Activated T-cell treated with anti-CD3 and anti-CD28 coated beads, Interleukin-2, amount 50 U/mL, for 4 hours (primary cell): ENCODE data around the gene SEL1L3. TPM values are rescaled to one million over a fixed set of nuclear protein-coding genes. Genes with fewer than 3 reads are reported as not detected.

Experiments
- ATAC-seq, 2 donors: fragments of 200-7000 bp; cut with Tn5 transposase; one replicate each; pipeline ENCODE4 v1.10.0; 2021
- DNase-seq: peaks from one replicate; pipeline ENCODE4 v3.0.0-alpha.2; 2020
- H3K27me3 Mint-ChIP-seq: one replicate; pipeline ENCODE4 v1.8.0; 2021; ENCODE audit warnings: low read depth, mixed read lengths
- H3K36me3 Mint-ChIP-seq: one replicate; pipeline ENCODE4 v1.8.0; 2022; ENCODE audit warnings: mixed read lengths; ENCODE audit not compliant: insufficient read depth
- H3K4me1 Mint-ChIP-seq: one replicate; pipeline ENCODE4 v1.8.0; 2021; ENCODE audit warnings: low read depth, mixed read lengths
- H3K4me3 Mint-ChIP-seq: one replicate; pipeline ENCODE4 v1.8.0; 2021; ENCODE audit warnings: mild to moderate bottlenecking, moderate library complexity, mixed read lengths
- H3K9me3 Mint-ChIP-seq: one replicate; pipeline ENCODE4 v1.8.0; 2021; ENCODE audit warnings: mixed read lengths
- total RNA-seq, 3 donors: library from RNA; stranded (reverse); gene quantifications; one replicate each; pipeline ENCODE4 v1.2.1, GENCODE V29; 2021

SEL1L3 gene
- total RNA-seq, 3 donors from 2014 or later: 13.7 to 21.9 (median 19.1) TPM

GRCh38 chr4:25810461-25811373, 52.1 kb downstream of the SEL1L3 start:
- H3K4me1 Mint-ChIP-seq: no peaks in the 10 kb centered on the region
- no peak for ATAC-seq
- H3K9me3 Mint-ChIP-seq: no peaks in the 10 kb centered on the region
- no peak overlapping the region for H3K4me3 Mint-ChIP-seq
- peaks cover 56% of the 10 kb centered on the region for H3K36me3 Mint-ChIP-seq
- no peaks in the 10 kb centered on the region for H3K27me3 Mint-ChIP-seq
- DNase-seq: no peak

- no peak overlapping the region for H3K4me3 Mint-ChIP-seq
- no peak for ATAC-seq
- DNase-seq: no peak
- no peaks in the 10 kb centered on the region for H3K4me1 Mint-ChIP-seq
- H3K27me3 Mint-ChIP-seq: no peaks in the 10 kb centered on the region
- peaks cover 53% of the 10 kb centered on the region for H3K36me3 Mint-ChIP-seq
- H3K9me3 Mint-ChIP-seq: no peaks in the 10 kb centered on the region
Observed at GRCh38 chr4:25809996-25810395, 52.8 kb downstream of the SEL1L3 start.

- no peaks in the 10 kb centered on the region for H3K9me3 Mint-ChIP-seq
- no peaks in the 10 kb centered on the region for H3K4me1 Mint-ChIP-seq
- ATAC-seq (no peak), DNase-seq (no peak)
- no peak overlapping the region for H3K4me3 Mint-ChIP-seq
- H3K36me3 Mint-ChIP-seq: peaks cover 51% of the 10 kb centered on the region
- no peaks in the 10 kb centered on the region for H3K27me3 Mint-ChIP-seq
Observed at GRCh38 chr4:25807102-25807728, 55.6 kb downstream of the SEL1L3 start.

GRCh38 chr4:25805255-25805860, 57.4 kb downstream of the SEL1L3 start:
- H3K9me3 Mint-ChIP-seq: no peaks in the 10 kb centered on the region
- no peaks in the 10 kb centered on the region for H3K4me1 Mint-ChIP-seq
- peaks cover 44% of the 10 kb centered on the region for H3K36me3 Mint-ChIP-seq
- DNase-seq (no peak), ATAC-seq (no peak)
- H3K4me3 Mint-ChIP-seq: no peak overlapping the region
- no peaks in the 10 kb centered on the region for H3K27me3 Mint-ChIP-seq

- Mint-ChIP-seq H3K4me1 (no peaks in the 10 kb centered on the region), H3K27me3 (no peaks in the 10 kb centered on the region), H3K9me3 (no peaks in the 10 kb centered on the region), H3K4me3 (no peak overlapping the region), H3K36me3 (peaks cover 51% of the 10 kb centered on the region)
- DNase-seq (no peak), ATAC-seq (no peak)
Observed at GRCh38 chr4:25803720-25804225, 59.0 kb downstream of the SEL1L3 start.

GRCh38 chr4:25801594-25801993, 61.2 kb downstream of the SEL1L3 start:
- Mint-ChIP-seq H3K36me3 (peaks cover 49% of the 10 kb centered on the region), H3K27me3 (no peaks in the 10 kb centered on the region), H3K4me3 (no peak overlapping the region), H3K9me3 (no peaks in the 10 kb centered on the region), H3K4me1 (no peaks in the 10 kb centered on the region)
- ATAC-seq: no peak
- DNase-seq: no peak

GRCh38 chr4:25800245-25800644, 62.5 kb downstream of the SEL1L3 start:
- ATAC-seq (no peak), DNase-seq (no peak)
- Mint-ChIP-seq H3K9me3 (no peaks in the 10 kb centered on the region), H3K27me3 (no peaks in the 10 kb centered on the region), H3K4me3 (no peak overlapping the region), H3K4me1 (no peaks in the 10 kb centered on the region), H3K36me3 (peaks cover 55% of the 10 kb centered on the region)

GRCh38 chr4:25799522-25799921, 63.3 kb downstream of the SEL1L3 start:
- H3K9me3 Mint-ChIP-seq: no peaks in the 10 kb centered on the region
- DNase-seq: no peak
- no peak overlapping the region for H3K4me3 Mint-ChIP-seq
- ATAC-seq: no peak
- no peaks in the 10 kb centered on the region for H3K27me3 Mint-ChIP-seq
- H3K36me3 Mint-ChIP-seq: peaks cover 59% of the 10 kb centered on the region
- peaks cover 2% of the 10 kb centered on the region for H3K4me1 Mint-ChIP-seq

- Mint-ChIP-seq H3K4me3 (no peak overlapping the region), H3K4me1 (peaks cover 5% of the 10 kb centered on the region), H3K9me3 (no peaks in the 10 kb centered on the region), H3K27me3 (no peaks in the 10 kb centered on the region), H3K36me3 (peaks cover 62% of the 10 kb centered on the region)
- no peak for ATAC-seq
- no peak for DNase-seq
Observed at GRCh38 chr4:25797136-25797535, 65.7 kb downstream of the SEL1L3 start.

- no peaks in the 10 kb centered on the region for H3K27me3 Mint-ChIP-seq
- no peak for DNase-seq
- peaks cover 5% of the 10 kb centered on the region for H3K4me1 Mint-ChIP-seq
- no peak for ATAC-seq
- H3K9me3 Mint-ChIP-seq: no peaks in the 10 kb centered on the region
- H3K36me3 Mint-ChIP-seq: peaks cover 62% of the 10 kb centered on the region
- H3K4me3 Mint-ChIP-seq: no peak overlapping the region
Observed at GRCh38 chr4:25795566-25796454, 67.0 kb downstream of the SEL1L3 start.

GRCh38 chr4:25795091-25795490, 67.7 kb downstream of the SEL1L3 start:
- Mint-ChIP-seq H3K27me3 (no peaks in the 10 kb centered on the region), H3K36me3 (peaks cover 61% of the 10 kb centered on the region), H3K4me3 (no peak overlapping the region), H3K4me1 (peaks cover 5% of the 10 kb centered on the region), H3K9me3 (no peaks in the 10 kb centered on the region)
- DNase-seq (no peak), ATAC-seq (no peak)

GRCh38 chr4:25792876-25793275, 69.9 kb downstream of the SEL1L3 start:
- H3K4me3 Mint-ChIP-seq: no peak overlapping the region
- peaks cover 62% of the 10 kb centered on the region for H3K36me3 Mint-ChIP-seq
- ATAC-seq: no peak

GRCh38 chr4:25792200-25792791, 70.5 kb downstream of the SEL1L3 start:
- Mint-ChIP-seq H3K36me3 (peaks cover 61% of the 10 kb centered on the region), H3K27me3 (no peaks in the 10 kb centered on the region), H3K4me3 (no peak overlapping the region), H3K4me1 (peaks cover 5% of the 10 kb centered on the region), H3K9me3 (no peaks in the 10 kb centered on the region)
- ATAC-seq: no peak
- DNase-seq: no peak

More at GRCh38 chr4:25792876-25793275, 69.9 kb downstream of the SEL1L3 start:
- H3K9me3 Mint-ChIP-seq: no peaks in the 10 kb centered on the region
- peaks cover 5% of the 10 kb centered on the region for H3K4me1 Mint-ChIP-seq
- no peak for DNase-seq
- no peaks in the 10 kb centered on the region for H3K27me3 Mint-ChIP-seq
